Psoas muscle (tissue), 8 donors: ENCODE data around the gene HBG2. TPM values are rescaled to one million over a fixed set of nuclear protein-coding genes. Genes with fewer than 3 reads are reported as not detected.
"Not testable (repeated sequence)": the region's sequence is repeated elsewhere in the genome, so short reads cannot be mapped to it uniquely, and the experiment has no call there.

Source experiments
- ATAC-seq, 4 donors: fragments of 200-7000 bp; cut with Tn5 transposase; one replicate each; pipeline ENCODE4 v1.9.1; 2020; ENCODE audit warnings: moderate library complexity in 3 of 4, mild to moderate bottlenecking in 2 of 4
- DNase-seq, 2 donors: peaks; one replicate each; pipeline ENCODE4 v3.0.0-alpha.2; 2020
- H3K27ac ChIP-seq: fragments of 200-600 bp; one replicate; pipeline ENCODE4 v1.8.0; 2022
- H3K27me3 ChIP-seq, 3 donors: fragments of 200-600 bp in 1 of 3; one replicate each; pipeline versions ENCODE4 v1.6.1 to v1.8.0; 2013 to 2022; ENCODE audit warnings: low read length in 2 of 3, mild to moderate bottlenecking in 2 of 3, moderate library complexity in 1 of 3; ENCODE audit not compliant: insufficient read depth in 3 of 3
- H3K36me3 ChIP-seq, 2 donors: fragments of 200-600 bp in 1 of 2; one replicate each; pipeline versions ENCODE4 v1.6.1 to v1.8.0; 2013 to 2022; ENCODE audit warnings: low read depth in 1 of 2, mild to moderate bottlenecking in 1 of 2, moderate library complexity in 1 of 2; ENCODE audit not compliant: insufficient read depth in 1 of 2
- H3K4me1 ChIP-seq: fragments of 200-600 bp; one replicate; pipeline ENCODE4 v1.8.0; 2022
- H3K4me3 ChIP-seq: fragments of 200-600 bp; one replicate; pipeline ENCODE4 v1.8.0; 2022; ENCODE audit warnings: mild to moderate bottlenecking
- H3K9me3 ChIP-seq: fragments of 200-600 bp; one replicate; pipeline ENCODE4 v1.8.0; 2022
- WGBS, 3 donors: extraction: QIAGEN DNeasy Blood & Tissue Kit; methylation state at CpG; one replicate each; pipeline versions ENCODE4 v1.1.6 to v1.1.7; 2013; 5-methylcytosine and 5-hydroxymethylcytosine counted together
- intact Hi-C, 2 donors: fragments of 100-400 bp; cut with DNase I; formaldehyde crosslinking; loops; one replicate each; pipeline versions ENCODE4 v1.11.0 to v1.14.2; 2022
- polyA plus RNA-seq, 3 donors: library from polyadenylated mRNA; stranded (reverse); fragments of 200-250 nt; gene quantifications; one replicate each; pipeline ENCODE4 v1.2.3, GENCODE V29; 2013
- total RNA-seq, 4 donors: library from RNA; stranded (reverse); fragmentation: NEBNext Ultra II Directional in 2 of 4; extraction: Animal tissue kit (Norgen Biotek cat#: 25700) in 2 of 4; gene quantifications; one replicate each; pipeline versions ENCODE4 v1.2.1 to v1.2.4, GENCODE V29; 2021 to 2023
- TF ChIP-seq, protein P1 (sequence below): fragments of 200-600 bp; IDR thresholded peaks from one replicate; pipeline ENCODE4 v1.8.0; 2022; ENCODE audit warnings: antibody characterized with exemption
- donor health status: healthy with polysubstance abuse.
- donor health status: DM: no; HTN: no; CAD: no; lungs with moderate emphysema.
- donor health status: Bipolar disorder and iron deficiency.
- donor health status: healthy.
- donor health status: DM: yes; HTN: yes; CAD: no.
- donor health status: DM: no; HTN: no; CAD: no.
- donor health status: DM: no; HTN: no; CAD: no.
- donor health status: DM: yes; HTN: yes; CAD: no.

Gene HBG2
- total and polyA plus RNA-seq, 7 donors, result 1.0 TPM; not detected in 6

- Histone ChIP-seq H3K36me3 (no peaks in the 10 kb centered on the region), H3K9me3 (no peaks in the 10 kb centered on the region), H3K27me3 (no peaks in the 10 kb centered on the region), H3K4me1 (no peaks in the 10 kb centered on the region), H3K4me3 (no peak overlapping the region), H3K27ac (no peak overlapping the region)
- no peak for ATAC-seq
- intact Hi-C loops, result no loop called here
- TF ChIP-seq, protein P1, sequence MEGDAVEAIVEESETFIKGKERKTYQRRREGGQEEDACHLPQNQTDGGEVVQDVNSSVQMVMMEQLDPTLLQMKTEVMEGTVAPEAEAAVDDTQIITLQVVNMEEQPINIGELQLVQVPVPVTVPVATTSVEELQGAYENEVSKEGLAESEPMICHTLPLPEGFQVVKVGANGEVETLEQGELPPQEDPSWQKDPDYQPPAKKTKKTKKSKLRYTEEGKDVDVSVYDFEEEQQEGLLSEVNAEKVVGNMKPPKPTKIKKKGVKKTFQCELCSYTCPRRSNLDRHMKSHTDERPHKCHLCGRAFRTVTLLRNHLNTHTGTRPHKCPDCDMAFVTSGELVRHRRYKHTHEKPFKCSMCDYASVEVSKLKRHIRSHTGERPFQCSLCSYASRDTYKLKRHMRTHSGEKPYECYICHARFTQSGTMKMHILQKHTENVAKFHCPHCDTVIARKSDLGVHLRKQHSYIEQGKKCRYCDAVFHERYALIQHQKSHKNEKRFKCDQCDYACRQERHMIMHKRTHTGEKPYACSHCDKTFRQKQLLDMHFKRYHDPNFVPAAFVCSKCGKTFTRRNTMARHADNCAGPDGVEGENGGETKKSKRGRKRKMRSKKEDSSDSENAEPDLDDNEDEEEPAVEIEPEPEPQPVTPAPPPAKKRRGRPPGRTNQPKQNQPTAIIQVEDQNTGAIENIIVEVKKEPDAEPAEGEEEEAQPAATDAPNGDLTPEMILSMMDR, result no peak
- WGBS, 3 donors, result 65 to 73% (median 66%) methylated on average over 7 of the region's 7 CpGs
- DNase-seq, result no peak
Measured at GRCh38 chr11:5258543-5259262, 4.1 kb upstream of the HBG2 start.

DNA sequence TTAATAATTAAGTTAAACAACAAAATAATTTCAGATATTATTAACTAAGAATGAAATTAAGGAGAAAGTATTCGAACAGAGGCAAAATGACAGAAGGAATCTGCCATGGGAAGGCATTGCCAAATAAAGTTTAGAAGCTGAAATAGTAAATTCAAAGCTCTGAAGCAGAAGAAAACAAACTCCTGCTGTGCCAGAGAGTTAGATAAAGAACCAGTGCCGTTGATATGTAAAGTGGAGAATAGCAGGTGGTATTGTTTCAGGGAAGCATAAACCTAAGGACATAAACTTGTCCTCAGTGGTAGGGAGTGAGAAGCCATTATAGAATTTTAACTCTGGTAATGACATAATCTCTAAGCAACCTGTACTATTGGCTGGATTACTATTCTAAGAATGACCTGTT lies 2.7 kb upstream of the HBG2 start:
- 21 to 29% (median 25%) methylated on average over 2 of the region's 2 CpGs for WGBS, 3 donors
- ATAC-seq, result no peak
- intact Hi-C loops, result no loop called here

DNA sequence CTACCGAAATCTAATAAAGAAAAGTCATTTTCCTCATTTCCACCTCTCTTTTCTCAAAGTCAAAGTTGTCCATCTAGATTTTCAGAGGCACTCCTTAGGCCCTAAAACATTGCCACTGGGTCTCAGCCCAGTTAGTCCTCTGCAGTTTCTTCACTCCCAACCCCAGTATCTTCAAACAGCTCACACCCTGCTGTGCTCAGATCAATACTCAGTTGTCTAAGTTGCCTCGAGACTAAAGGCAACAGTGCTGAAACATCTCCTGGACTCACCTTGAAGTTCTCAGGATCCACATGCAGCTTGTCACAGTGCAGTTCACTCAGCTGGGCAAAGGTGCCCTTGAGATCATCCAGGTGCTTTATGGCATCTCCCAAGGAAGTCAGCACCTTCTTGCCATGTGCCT lies 558 bp downstream of the HBG2 start:
- H3K4me1 ChIP-seq, DNase-seq, intact Hi-C loops, H3K4me3 ChIP-seq, ATAC-seq, H3K27me3 ChIP-seq, H3K27ac ChIP-seq, H3K36me3 ChIP-seq, H3K9me3 ChIP-seq: not testable (repeated sequence)
- WGBS, 3 donors, result 56 to 72% (median 69%) methylated on average over 2 of the region's 2 CpGs

More for the DNA sequence above, 2.7 kb upstream of the HBG2 start:
- TF ChIP-seq, protein P1, result no peak
- Histone ChIP-seq H3K4me3 (no peak overlapping the region), H3K27ac (no peak overlapping the region), H3K4me1 (no peaks in the 10 kb centered on the region), H3K36me3 (no peaks in the 10 kb centered on the region), H3K27me3 (no peaks in the 10 kb centered on the region), H3K9me3 (no peaks in the 10 kb centered on the region)
- DNase-seq, result no peak

- H3K36me3 ChIP-seq, H3K4me3 ChIP-seq, H3K27me3 ChIP-seq, H3K27ac ChIP-seq, ATAC-seq, H3K9me3 ChIP-seq, intact Hi-C loops, H3K4me1 ChIP-seq, DNase-seq: not testable (repeated sequence)
- WGBS, 3 donors, result 64 to 92% (median 87%) methylated on average over 5 of the region's 5 CpGs
Measured at GRCh38 chr11:5253440-5253839, 1.1 kb downstream of the HBG2 start.

DNA sequence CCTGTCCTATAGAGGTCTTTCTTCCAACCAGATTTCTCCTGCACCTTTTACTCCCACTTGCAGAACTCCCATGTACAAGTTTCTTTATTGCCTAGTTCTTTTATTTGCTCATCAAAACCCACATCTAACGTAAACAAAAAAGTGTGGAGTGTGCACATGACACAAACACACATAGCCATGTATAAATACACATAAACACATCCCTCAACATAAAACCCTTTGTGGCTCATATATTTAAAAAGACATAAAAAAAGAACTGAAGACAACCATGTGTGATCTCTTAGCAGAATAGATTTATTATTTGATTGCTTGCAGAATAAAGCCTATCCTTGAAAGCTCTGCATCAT lies 1.7 kb downstream of the HBG2 start:
- TF ChIP-seq, protein P1, result no peak

More for the DNA sequence above, 1.7 kb downstream of the HBG2 start:
- Histone ChIP-seq H3K4me3 (no peak overlapping the region), H3K36me3 (no peaks in the 10 kb centered on the region), H3K4me1 (no peaks in the 10 kb centered on the region), H3K27me3 (no peaks in the 10 kb centered on the region), H3K9me3 (no peaks in the 10 kb centered on the region), H3K27ac (no peak overlapping the region)
- DNase-seq, result no peak
- intact Hi-C loops, result no loop called here
- no peak for ATAC-seq
- 62 to 65% (median 64%) methylated on average over 1 of the region's 1 CpG for WGBS, 3 donors
